ENCODE data around the gene BCL2L12. TPM values are rescaled to one million over a fixed set of nuclear protein-coding genes. Genes with fewer than 3 reads are reported as not detected.

BCL2L12 gene
- total and polyA plus RNA-seq, 2 of the 13 experiments (the other 11 are each of a cell fraction or from before 2014, with no cell fraction given): 26.8 to 40.8 TPM

DNA sequence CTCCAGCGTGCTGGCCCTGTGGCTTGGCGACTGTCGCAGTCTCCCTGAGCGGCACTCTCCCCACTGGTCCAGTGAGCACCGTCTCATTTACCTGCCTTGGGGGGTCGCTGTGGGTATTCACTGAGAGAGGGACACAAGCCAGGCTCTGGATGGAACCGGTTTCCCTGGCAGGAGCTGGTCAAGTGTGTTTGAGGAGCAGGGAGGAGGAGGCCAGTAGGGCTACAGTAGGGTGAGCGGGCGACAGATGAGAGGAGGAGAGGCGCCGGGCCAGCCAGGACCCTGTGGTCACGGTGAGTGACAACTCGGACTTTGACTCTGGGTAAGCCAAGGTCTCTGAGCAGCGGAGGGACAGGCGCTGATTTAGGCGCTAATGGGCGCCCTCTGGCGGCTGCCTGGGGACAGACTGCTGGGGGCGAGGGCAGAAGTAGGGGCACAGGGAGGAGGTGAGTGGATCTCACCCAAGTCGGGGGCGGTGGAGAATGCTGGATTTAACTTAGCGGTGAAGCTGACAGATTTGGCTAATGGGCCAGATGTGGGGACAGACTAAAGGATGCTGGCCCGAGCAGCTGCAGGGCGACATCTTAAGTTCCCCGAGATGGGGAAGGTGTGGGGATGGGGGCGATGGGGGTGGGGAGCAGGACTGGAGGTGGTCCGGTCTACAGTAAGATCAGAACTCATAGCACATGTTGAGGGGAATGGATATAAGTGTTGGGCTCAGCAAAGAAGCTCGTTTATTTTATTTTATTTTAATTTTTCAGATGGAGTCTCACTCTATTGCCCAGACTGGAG, 6.6 kb downstream of the BCL2L12 start:
- in situ Hi-C loops (cut with HindIII; ENCODE audit: extremely low pct_ligation_motif_present, low pct_unique_long_range_greater_than_20kb) (loop anchor here (5.0 to 10.0 kb wide), 2 partner anchors 78 to 175 kb away; partner anchors contain the start of genes PRR12 and RPS11), intact Hi-C loops (cut with micrococcal nuclease; ENCODE audit: unreplicated experiment) (loop anchor here (2.0 kb wide), 1 partner anchor 160 kb away; the partner anchor contains the start of gene FCGRT)
- peaks cover 25% of the 10 kb centered on the region for H3K4me1 ChIP-seq (ENCODE audit: insufficient read depth, low read length)
- DNase-seq (ENCODE audit: low spot score): peak; percentile 92
- 31% methylated on average over 19 of the region's 28 CpGs for WGBS (ENCODE audit: low lambda C conversion rate)
- CTCF ChIA-PET (ENCODE audit: low intra/inter-chr PET ratio, low total read pairs): interaction anchor here (0.7 to 1.6 kb wide), 3 partner anchors 8 to 102 kb away, joined by 3 to 6 read pairs (median 5); no protein-coding TSS in a partner anchor
- H3K9ac ChIP-seq (ENCODE audit: insufficient read depth, low read depth, low read length): peak overlapping the region; percentile 54
- FAIRE-seq: peak; percentile 86
- H4K20me1 ChIP-seq (ENCODE audit: insufficient read depth, low read length): no peaks in the 10 kb centered on the region
- H3K79me2 ChIP-seq (ENCODE audit: insufficient read depth, low read length): peaks cover 4% of the 10 kb centered on the region
- no TSS peak for BruUV-seq (replicated peaks)
- POLR2A ChIA-PET: interaction anchor here (1.0 to 1.8 kb wide), 5 partner anchors 8 to 82 kb away, joined by 3 to 10 read pairs (median 5); partner anchors contain the start of genes RRAS and SCAF1
- peaks cover 1 to 6% of the 10 kb centered on the region in 2 experiments; a peak in 3 of 5 replicates for H3K36me3 ChIP-seq (replicated peaks in 1 of 2; ENCODE audit: control insufficient read depth in 1 of 2, insufficient read depth in 2 of 2, low read length in 2 of 2)
- no peaks in the 10 kb centered on the region for H3K9me3 ChIP-seq (ENCODE audit: low read length)
- peak overlapping the region; percentile 24 to 65 (median 51); a peak in 5 of 6 replicates for H3K4me3 ChIP-seq (replicated peaks in 1 of 3; ENCODE audit: insufficient read depth in 1 of 3, low read depth in 2 of 3, low read length in 3 of 3)
- H3K27me3 ChIP-seq (ENCODE audit: control insufficient read depth in 1 of 2, insufficient read depth in 2 of 2, low read length in 2 of 2): no peaks in the 10 kb centered on the region; a peak in 1 of 5 replicates
- ATAC-seq: peak; percentile 85
- peak overlapping the region; percentile 88 for H3K27ac ChIP-seq (ENCODE audit: extremely low read length, insufficient read depth, low read length)
- H2AFZ ChIP-seq (ENCODE audit: low read length): peak overlapping the region; percentile 29
- peak overlapping the region; percentile 83 for H3K4me2 ChIP-seq (ENCODE audit: low read depth, low read length)
- TF ChIP-seq, protein P1, sequence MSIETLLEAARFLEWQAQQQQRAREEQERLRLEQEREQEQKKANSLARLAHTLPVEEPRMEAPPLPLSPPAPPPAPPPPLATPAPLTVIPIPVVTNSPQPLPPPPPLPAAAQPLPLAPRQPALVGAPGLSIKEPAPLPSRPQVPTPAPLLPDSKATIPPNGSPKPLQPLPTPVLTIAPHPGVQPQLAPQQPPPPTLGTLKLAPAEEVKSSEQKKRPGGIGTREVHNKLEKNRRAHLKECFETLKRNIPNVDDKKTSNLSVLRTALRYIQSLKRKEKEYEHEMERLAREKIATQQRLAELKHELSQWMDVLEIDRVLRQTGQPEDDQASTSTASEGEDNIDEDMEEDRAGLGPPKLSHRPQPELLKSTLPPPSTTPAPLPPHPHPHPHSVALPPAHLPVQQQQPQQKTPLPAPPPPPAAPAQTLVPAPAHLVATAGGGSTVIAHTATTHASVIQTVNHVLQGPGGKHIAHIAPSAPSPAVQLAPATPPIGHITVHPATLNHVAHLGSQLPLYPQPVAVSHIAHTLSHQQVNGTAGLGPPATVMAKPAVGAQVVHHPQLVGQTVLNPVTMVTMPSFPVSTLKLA (IDR thresholded peaks at IDR 0.05): no peak
- TF ChIP-seq SATB2 (CRISPR knock-in tag; IDR thresholded peaks at IDR 0.05) (no peak), SRF (IDR thresholded peaks at IDR 0.05; ENCODE audit: low read depth, low read length) (no peak), CHCHD3 (CRISPR knock-in tag; IDR thresholded peaks at IDR 0.05) (no peak), ZNF720 (CRISPR knock-in tag; IDR thresholded peaks at IDR 0.05) (no peak), ZNF780A (CRISPR knock-in tag; IDR thresholded peaks at IDR 0.05) (0 out of 2 replicates have a peak, but pooled peaks have one; percentile 60), SCMH1 (CRISPR knock-in tag; IDR thresholded peaks at IDR 0.05; ENCODE audit: borderline replicate concordance) (no peak), ZNF747 (CRISPR knock-in tag; IDR thresholded peaks at IDR 0.05; ENCODE audit: borderline replicate concordance) (peak; percentile 29; the same call in 1 of the 2 replicates), NR2F1 (CRISPR knock-in tag; IDR thresholded peaks at IDR 0.05) (no peak), SALL2 (CRISPR knock-in tag; IDR thresholded peaks at IDR 0.05) (peak; percentile 62; the same call in 1 of the 2 replicates), DPF2 (CRISPR knock-in tag; IDR thresholded peaks at IDR 0.05; ENCODE audit: borderline replicate concordance, low read depth) (no peak), HMG20B (CRISPR knock-in tag; conservative IDR thresholded peaks at IDR 0.05) (peak; percentile 74), ZNF629 (CRISPR knock-in tag; conservative IDR thresholded peaks at IDR 0.05) (peak; percentile 54), ZNF12 (CRISPR knock-in tag; IDR thresholded peaks at IDR 0.05) (no peak), SKI (IDR thresholded peaks at IDR 0.05; ENCODE audit: partially characterized antibody) (peak; percentile 55)
- TF ChIP-seq, protein P2, sequence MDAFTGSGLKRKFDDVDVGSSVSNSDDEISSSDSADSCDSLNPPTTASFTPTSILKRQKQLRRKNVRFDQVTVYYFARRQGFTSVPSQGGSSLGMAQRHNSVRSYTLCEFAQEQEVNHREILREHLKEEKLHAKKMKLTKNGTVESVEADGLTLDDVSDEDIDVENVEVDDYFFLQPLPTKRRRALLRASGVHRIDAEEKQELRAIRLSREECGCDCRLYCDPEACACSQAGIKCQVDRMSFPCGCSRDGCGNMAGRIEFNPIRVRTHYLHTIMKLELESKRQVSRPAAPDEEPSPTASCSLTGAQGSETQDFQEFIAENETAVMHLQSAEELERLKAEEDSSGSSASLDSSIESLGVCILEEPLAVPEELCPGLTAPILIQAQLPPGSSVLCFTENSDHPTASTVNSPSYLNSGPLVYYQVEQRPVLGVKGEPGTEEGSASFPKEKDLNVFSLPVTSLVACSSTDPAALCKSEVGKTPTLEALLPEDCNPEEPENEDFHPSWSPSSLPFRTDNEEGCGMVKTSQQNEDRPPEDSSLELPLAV (CRISPR knock-in tag; conservative IDR thresholded peaks at IDR 0.05; ENCODE audit: low read depth): no peak
- TF ChIP-seq, protein P3, sequence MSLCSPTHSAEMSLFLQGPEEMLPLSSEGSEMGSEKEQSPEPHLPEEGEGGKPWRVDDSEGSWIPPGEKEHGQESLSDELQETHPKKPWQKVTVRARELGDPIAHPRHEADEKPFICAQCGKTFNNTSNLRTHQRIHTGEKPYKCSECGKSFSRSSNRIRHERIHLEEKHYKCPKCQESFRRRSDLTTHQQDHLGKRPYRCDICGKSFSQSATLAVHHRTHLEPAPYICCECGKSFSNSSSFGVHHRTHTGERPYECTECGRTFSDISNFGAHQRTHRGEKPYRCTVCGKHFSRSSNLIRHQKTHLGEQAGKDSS (CRISPR knock-in tag; IDR thresholded peaks at IDR 0.05; ENCODE audit: borderline replicate concordance, low read depth): peak; percentile 71; the same call in 1 of the 2 replicates

All from HepG2 (cell line).